Keratinocyte (primary cell): ENCODE measurements around the gene EXOSC6.
"Not testable (repeated sequence)": the region's sequence is repeated elsewhere in the genome, so short reads cannot be mapped to it uniquely, and the experiment has no call there.

Experiments
- CTCF ChIP-seq, 3 experiments: IDR thresholded peaks in 1 of 3; conservative IDR thresholded peaks in 1 of 3; optimal IDR thresholded peaks in 1 of 3; 2 replicates in 2 of 3; 3 replicates in 1 of 3; pipeline versions ENCODE3 to v1.5.1; 2011; ENCODE audit warnings: low read length in 3 of 3, mild to moderate bottlenecking in 3 of 3, moderate library complexity in 2 of 3, control low read depth in 1 of 3, inconsistent platforms in 1 of 3; ENCODE audit not compliant: insufficient read depth in 2 of 3; ENCODE audit errors: extremely low read depth in 1 of 3
- EZH2 ChIP-seq: IDR thresholded peaks from one replicate; pipeline ENCODE4 v1.6.1; 2012; ENCODE audit warnings: inconsistent platforms, mild to moderate bottlenecking, low read length, moderate library complexity

DNA sequence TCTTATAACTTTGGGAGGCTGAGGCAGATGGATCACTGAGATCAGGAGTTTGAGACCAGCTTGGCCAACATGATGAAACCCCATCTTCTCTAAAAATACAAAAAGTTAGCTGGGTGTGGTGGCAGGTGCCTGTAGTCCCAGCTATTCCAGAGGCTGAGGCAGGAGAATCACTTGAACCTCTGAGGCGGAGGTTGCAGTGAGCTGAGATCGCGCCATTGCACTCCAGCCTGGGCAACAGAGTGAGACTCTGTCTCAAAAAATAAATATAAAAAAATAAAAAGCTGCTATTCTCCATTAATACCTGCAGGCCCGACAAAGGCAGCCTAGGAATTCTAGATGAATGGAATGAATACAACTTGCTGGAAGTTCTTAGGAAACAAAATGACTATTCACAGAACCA is 2.0 kb downstream of the EXOSC6 start:
- not testable (repeated sequence) for TF ChIP-seq EZH2; CTCF (optimal IDR thresholded peaks at IDR 0.05 in 1 of 3, IDR thresholded peaks at IDR 0.05 in 1 of 3, conservative IDR thresholded peaks at IDR 0.05 in 1 of 3; ENCODE audit: extremely low read depth in 1 of 3, insufficient read depth in 2 of 3, low read length in 3 of 3)
